Measurements from ENCODE around the gene CYP39A1. TPM values are rescaled to one million over a fixed set of nuclear protein-coding genes. Genes with fewer than 3 reads are reported as not detected.

CYP39A1 gene
- total RNA-seq, 1 donor, result 4.3 TPM

GRCh38 chr6:46628498-46628897 is 24.1 kb downstream of the CYP39A1 start:
- Histone ChIP-seq H3K27me3 (ENCODE audit: insufficient read depth, low read length) (no peaks in the 10 kb centered on the region), H3K9me3 (ENCODE audit: low read depth, low read length) (no peaks in the 10 kb centered on the region), H3K4me3 (ENCODE audit: insufficient read depth, low read length) (no peak overlapping the region), H3K36me3 (ENCODE audit: insufficient read depth, low read length) (no peaks in the 10 kb centered on the region), H3K4me2 (ENCODE audit: insufficient read depth, low read length) (no peak overlapping the region), H3K4me1 (ENCODE audit: insufficient read depth, low read length) (no peaks in the 10 kb centered on the region), H2AFZ (ENCODE audit: low read length) (no peak overlapping the region), H4K20me1 (ENCODE audit: insufficient read depth, low read length) (no peaks in the 10 kb centered on the region), H3K79me2 (ENCODE audit: insufficient read depth, low read length) (no peaks in the 10 kb centered on the region), H3K27ac (ENCODE audit: low read depth, low read length) (no peak overlapping the region)
- no peak for DNase-seq (ENCODE audit: insufficient read length, low spot score, missing footprints)
- TF ChIP-seq CTCF (IDR thresholded peaks at IDR 0.05; ENCODE audit: extremely low read depth, low read depth, low read length), result no peak

- TF ChIP-seq CTCF (IDR thresholded peaks at IDR 0.05; ENCODE audit: extremely low read depth, low read depth, low read length), result no peak
- H3K27ac ChIP-seq (ENCODE audit: low read depth, low read length), result no peak overlapping the region
- H3K4me2 ChIP-seq (ENCODE audit: insufficient read depth, low read length), result no peak overlapping the region
- no peak overlapping the region for H3K4me3 ChIP-seq (ENCODE audit: insufficient read depth, low read length)
- no peaks in the 10 kb centered on the region for H3K27me3 ChIP-seq (ENCODE audit: insufficient read depth, low read length)
- H3K9me3 ChIP-seq (ENCODE audit: low read depth, low read length), result no peaks in the 10 kb centered on the region
- H3K79me2 ChIP-seq (ENCODE audit: insufficient read depth, low read length), result no peaks in the 10 kb centered on the region
- H3K36me3 ChIP-seq (ENCODE audit: insufficient read depth, low read length), result no peaks in the 10 kb centered on the region
- DNase-seq (ENCODE audit: insufficient read length, low spot score, missing footprints), result no peak
- no peaks in the 10 kb centered on the region for H4K20me1 ChIP-seq (ENCODE audit: insufficient read depth, low read length)
- H3K4me1 ChIP-seq (ENCODE audit: insufficient read depth, low read length), result no peaks in the 10 kb centered on the region
- H2AFZ ChIP-seq (ENCODE audit: low read length), result no peak overlapping the region
Measured at GRCh38 chr6:46626976-46627375, 25.6 kb downstream of the CYP39A1 start.

GRCh38 chr6:46626228-46626909 is 26.2 kb downstream of the CYP39A1 start:
- Histone ChIP-seq H3K27me3 (ENCODE audit: insufficient read depth, low read length) (no peaks in the 10 kb centered on the region), H3K27ac (ENCODE audit: low read depth, low read length) (no peak overlapping the region), H3K79me2 (ENCODE audit: insufficient read depth, low read length) (no peaks in the 10 kb centered on the region), H4K20me1 (ENCODE audit: insufficient read depth, low read length) (no peaks in the 10 kb centered on the region), H3K4me2 (ENCODE audit: insufficient read depth, low read length) (peak overlapping the region; percentile 18), H3K9me3 (ENCODE audit: low read depth, low read length) (no peaks in the 10 kb centered on the region), H3K4me3 (ENCODE audit: insufficient read depth, low read length) (no peak overlapping the region), H2AFZ (ENCODE audit: low read length) (no peak overlapping the region), H3K4me1 (ENCODE audit: insufficient read depth, low read length) (no peaks in the 10 kb centered on the region), H3K36me3 (ENCODE audit: insufficient read depth, low read length) (no peaks in the 10 kb centered on the region)
- TF ChIP-seq CTCF (IDR thresholded peaks at IDR 0.05; ENCODE audit: extremely low read depth, low read depth, low read length), result peak; percentile 69
- no peak for DNase-seq (ENCODE audit: insufficient read length, low spot score, missing footprints)

- no peak for DNase-seq (ENCODE audit: insufficient read length, low spot score, missing footprints)
- TF ChIP-seq CTCF (IDR thresholded peaks at IDR 0.05; ENCODE audit: extremely low read depth, low read depth, low read length), result no peak
Measured at GRCh38 chr6:46618726-46619125, 33.9 kb downstream of the CYP39A1 start.

More at GRCh38 chr6:46618726-46619125, 33.9 kb downstream of the CYP39A1 start:
- Histone ChIP-seq H3K79me2 (ENCODE audit: insufficient read depth, low read length) (no peaks in the 10 kb centered on the region), H3K27me3 (ENCODE audit: insufficient read depth, low read length) (peaks cover 9% of the 10 kb centered on the region), H3K36me3 (ENCODE audit: insufficient read depth, low read length) (no peaks in the 10 kb centered on the region), H3K4me1 (ENCODE audit: insufficient read depth, low read length) (no peaks in the 10 kb centered on the region), H3K4me2 (ENCODE audit: insufficient read depth, low read length) (no peak overlapping the region), H3K27ac (ENCODE audit: low read depth, low read length) (no peak overlapping the region), H4K20me1 (ENCODE audit: insufficient read depth, low read length) (no peaks in the 10 kb centered on the region), H3K9me3 (ENCODE audit: low read depth, low read length) (no peaks in the 10 kb centered on the region), H2AFZ (ENCODE audit: low read length) (no peak overlapping the region), H3K4me3 (ENCODE audit: insufficient read depth, low read length) (no peak overlapping the region)
